Testis (tissue), 2 donors: ENCODE data around the gene SCO2.

Experiments used
- POLR2A ChIP-seq: fragments of 450-650 bp; IDR thresholded peaks from one replicate; pipeline ENCODE4 v1.6.1; 2017; ENCODE audit warnings: antibody characterized with exemption, mild to moderate bottlenecking, moderate library complexity
- TF ChIP-seq, protein P1 (sequence below), 3 experiments: fragments of 450-650 bp in 2 of 3; fragments of 200-600 bp in 1 of 3; sonication (generic) in 1 of 3; IDR thresholded peaks; one replicate each; pipeline ENCODE4 v1.5.1; 2016 to 2019; ENCODE audit warnings: antibody characterized with exemption in 3 of 3, mild to moderate bottlenecking in 2 of 3, moderate library complexity in 1 of 3

DNA sequence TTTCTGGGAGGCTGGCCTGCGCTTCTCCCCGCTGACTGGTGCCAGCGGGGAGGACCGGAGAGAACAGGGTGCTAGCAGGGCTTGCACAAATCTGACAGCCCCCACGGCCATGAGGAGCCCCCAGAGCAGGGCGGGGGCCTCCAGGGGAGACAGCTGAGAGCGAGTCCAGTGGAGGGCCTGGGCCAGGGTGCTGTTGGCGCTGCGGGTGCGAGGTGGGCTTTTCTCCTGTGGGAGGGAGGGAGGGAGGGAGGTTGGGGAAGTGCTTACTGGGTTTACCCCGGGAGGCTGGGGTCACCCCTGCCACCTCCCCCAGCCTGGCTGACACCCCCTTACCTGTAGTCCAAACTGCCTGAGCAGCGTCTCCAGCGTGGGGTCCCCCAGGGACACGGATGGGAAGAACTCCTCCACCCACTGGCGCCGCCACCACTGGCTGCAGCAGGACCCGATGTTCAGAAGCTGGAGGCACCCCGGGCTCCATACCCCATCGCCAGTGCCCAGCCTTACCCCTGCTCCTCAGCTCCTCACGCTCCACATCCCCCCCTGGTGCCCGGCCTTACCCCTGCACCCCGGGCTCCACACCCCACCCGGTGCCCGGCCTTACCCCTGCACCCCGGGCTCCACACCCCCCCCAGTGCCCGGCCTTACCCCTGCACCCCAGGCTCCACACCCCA is 21.8 kb downstream of the SCO2 start:
- TF ChIP-seq POLR2A = no peak
- TF ChIP-seq, protein P1, sequence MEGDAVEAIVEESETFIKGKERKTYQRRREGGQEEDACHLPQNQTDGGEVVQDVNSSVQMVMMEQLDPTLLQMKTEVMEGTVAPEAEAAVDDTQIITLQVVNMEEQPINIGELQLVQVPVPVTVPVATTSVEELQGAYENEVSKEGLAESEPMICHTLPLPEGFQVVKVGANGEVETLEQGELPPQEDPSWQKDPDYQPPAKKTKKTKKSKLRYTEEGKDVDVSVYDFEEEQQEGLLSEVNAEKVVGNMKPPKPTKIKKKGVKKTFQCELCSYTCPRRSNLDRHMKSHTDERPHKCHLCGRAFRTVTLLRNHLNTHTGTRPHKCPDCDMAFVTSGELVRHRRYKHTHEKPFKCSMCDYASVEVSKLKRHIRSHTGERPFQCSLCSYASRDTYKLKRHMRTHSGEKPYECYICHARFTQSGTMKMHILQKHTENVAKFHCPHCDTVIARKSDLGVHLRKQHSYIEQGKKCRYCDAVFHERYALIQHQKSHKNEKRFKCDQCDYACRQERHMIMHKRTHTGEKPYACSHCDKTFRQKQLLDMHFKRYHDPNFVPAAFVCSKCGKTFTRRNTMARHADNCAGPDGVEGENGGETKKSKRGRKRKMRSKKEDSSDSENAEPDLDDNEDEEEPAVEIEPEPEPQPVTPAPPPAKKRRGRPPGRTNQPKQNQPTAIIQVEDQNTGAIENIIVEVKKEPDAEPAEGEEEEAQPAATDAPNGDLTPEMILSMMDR (IDR thresholded peaks at IDR 0.05) = no peak
